ENCODE results near the gene TEX13D.

TEX13D gene

DNA sequence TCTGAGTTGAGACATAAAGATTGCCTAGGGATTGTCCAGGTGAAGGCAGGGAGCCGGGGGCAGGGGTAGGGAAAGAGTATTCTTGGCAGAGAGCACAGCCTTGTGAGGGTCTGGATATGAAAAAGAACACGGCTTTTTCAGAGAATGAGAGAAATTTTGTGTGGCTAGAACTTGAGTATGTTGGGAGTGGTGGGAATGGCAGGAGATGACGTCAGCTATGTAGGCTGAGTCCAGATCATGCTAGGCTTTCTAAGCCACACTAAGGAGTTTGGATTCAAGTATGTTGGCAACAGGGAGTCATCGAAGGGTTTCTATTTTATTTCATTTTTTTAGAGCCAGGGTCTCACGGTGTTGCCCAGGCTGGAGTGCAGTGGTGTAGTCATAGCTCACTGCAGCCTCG is 53.9 kb downstream of the TEX13D start:
- no peak overlapping the region for H3K9ac ChIP-seq
- H2AFZ ChIP-seq (ENCODE audit: low read depth) = no peak overlapping the region
- H3K4me1 ChIP-seq (ENCODE audit: low read depth, poor library complexity, severe bottlenecking) = peaks cover 14% of the 10 kb centered on the region
- H4K20me1 ChIP-seq (ENCODE audit: insufficient read depth) = no peaks in the 10 kb centered on the region
- H3K4me2 ChIP-seq = no peak overlapping the region
- H3K27me3 ChIP-seq (ENCODE audit: insufficient read depth, low read depth) = no peaks in the 10 kb centered on the region
- no peak overlapping the region for H3K27ac ChIP-seq
- no peak overlapping the region for H3K4me3 ChIP-seq (IDR thresholded peaks at IDR 0.05; ENCODE audit: insufficient read depth, low read depth, low read length)
- TF ChIP-seq, protein P1, sequence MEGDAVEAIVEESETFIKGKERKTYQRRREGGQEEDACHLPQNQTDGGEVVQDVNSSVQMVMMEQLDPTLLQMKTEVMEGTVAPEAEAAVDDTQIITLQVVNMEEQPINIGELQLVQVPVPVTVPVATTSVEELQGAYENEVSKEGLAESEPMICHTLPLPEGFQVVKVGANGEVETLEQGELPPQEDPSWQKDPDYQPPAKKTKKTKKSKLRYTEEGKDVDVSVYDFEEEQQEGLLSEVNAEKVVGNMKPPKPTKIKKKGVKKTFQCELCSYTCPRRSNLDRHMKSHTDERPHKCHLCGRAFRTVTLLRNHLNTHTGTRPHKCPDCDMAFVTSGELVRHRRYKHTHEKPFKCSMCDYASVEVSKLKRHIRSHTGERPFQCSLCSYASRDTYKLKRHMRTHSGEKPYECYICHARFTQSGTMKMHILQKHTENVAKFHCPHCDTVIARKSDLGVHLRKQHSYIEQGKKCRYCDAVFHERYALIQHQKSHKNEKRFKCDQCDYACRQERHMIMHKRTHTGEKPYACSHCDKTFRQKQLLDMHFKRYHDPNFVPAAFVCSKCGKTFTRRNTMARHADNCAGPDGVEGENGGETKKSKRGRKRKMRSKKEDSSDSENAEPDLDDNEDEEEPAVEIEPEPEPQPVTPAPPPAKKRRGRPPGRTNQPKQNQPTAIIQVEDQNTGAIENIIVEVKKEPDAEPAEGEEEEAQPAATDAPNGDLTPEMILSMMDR (conservative IDR thresholded peaks at IDR 0.05; ENCODE audit: low read depth, low read length) = no peak
- no peaks in the 10 kb centered on the region for H3K79me2 ChIP-seq (ENCODE audit: insufficient read depth, low read depth)
- no peaks in the 10 kb centered on the region for H3K36me3 ChIP-seq (ENCODE audit: insufficient read depth)

Measured in KMS-11 (cell line).